Measurements from ENCODE around the gene ERICH6.

GRCh38 chr3:150710097-150710496 lies 6.4 kb upstream of the ERICH6 start:
- TF ChIP-seq CTCF (conservative IDR thresholded peaks at IDR 0.05; ENCODE audit: low read depth, low read length) = no peak
- no peak for TF ChIP-seq EZH2phosphoT487 (IDR thresholded peaks at IDR 0.05; ENCODE audit: borderline replicate concordance, low read length)
- no peak for TF ChIP-seq EZH2 (IDR thresholded peaks at IDR 0.05; ENCODE audit: low read length, unreplicated experiment)

Data from PC-3 (cell line).